Stomach smooth muscle (tissue), 2 donors: ENCODE data around the gene ZNF235.
"Not testable (repeated sequence)": the region's sequence is repeated elsewhere in the genome, so short reads cannot be mapped to it uniquely, and the experiment has no call there.

ENCODE experiments used
- H3K27ac ChIP-seq: one replicate; pipeline ENCODE4 v1.7.0; 2013; ENCODE audit warnings: mild to moderate bottlenecking, low read length, inconsistent platforms
- H3K27me3 ChIP-seq, 2 donors: one replicate each; pipeline ENCODE4 v1.7.0; 2013; ENCODE audit warnings: low read length in 2 of 2; ENCODE audit not compliant: insufficient read depth in 2 of 2, control insufficient read depth in 1 of 2
- H3K36me3 ChIP-seq, 2 donors: one replicate each; pipeline ENCODE4 v1.7.0; 2013; ENCODE audit warnings: low read length in 2 of 2; ENCODE audit not compliant: control insufficient read depth in 2 of 2, insufficient read depth in 2 of 2
- H3K4me1 ChIP-seq: one replicate; pipeline ENCODE4 v1.7.0; 2013; ENCODE audit warnings: low read length; ENCODE audit not compliant: control insufficient read depth, insufficient read depth
- H3K4me3 ChIP-seq, 2 donors: one replicate each; pipeline ENCODE4 v1.7.0; 2013; ENCODE audit warnings: low read length in 2 of 2
- H3K9ac ChIP-seq, 2 donors: one replicate each; pipeline ENCODE4 v1.7.0; 2013; ENCODE audit warnings: low read length in 2 of 2, mild to moderate bottlenecking in 1 of 2
- H3K9me3 ChIP-seq, 2 donors: one replicate each; pipeline ENCODE4 v1.7.0; 2013; ENCODE audit warnings: low read length in 2 of 2; ENCODE audit not compliant: control insufficient read depth in 2 of 2
- donor health status: healthy.
- donor health status: Pancreatic carcinoma.

Gene ZNF235

DNA sequence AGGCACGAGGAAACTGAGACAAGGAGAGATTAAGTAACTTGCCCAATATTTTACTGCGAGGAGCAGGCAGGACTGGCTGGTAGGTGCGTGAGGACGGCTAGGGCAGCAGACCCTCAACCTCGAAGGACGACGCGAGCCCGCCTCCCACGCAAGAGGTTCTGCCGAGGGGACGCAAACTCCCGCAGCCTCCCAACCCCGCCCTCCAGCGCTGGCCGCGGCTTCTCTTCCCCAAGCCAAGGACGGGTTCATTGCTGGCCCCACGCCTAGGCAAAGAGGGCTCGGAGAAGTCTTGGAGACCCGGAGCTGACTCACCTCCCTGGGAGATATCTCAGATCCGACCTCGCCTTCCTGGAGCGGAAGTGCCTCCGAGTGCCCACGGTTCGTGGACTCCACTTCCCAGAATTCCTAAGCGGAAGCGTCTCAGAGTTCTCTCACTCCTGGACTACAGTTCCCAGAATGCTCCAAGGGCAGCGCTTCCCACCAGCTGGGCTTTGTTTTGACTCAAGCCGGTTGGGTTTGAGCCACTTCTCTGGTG, at the start of gene ZNF235:
Gene ZNF235, minus strand, starts transcription at position 367 of the 535 bp plus-strand sequence. CDS start 1,621 bp downstream, outside the sequence.
- Histone ChIP-seq H3K9ac (peak within 1 kb of the TSS; percentile 70 to 89), H3K27ac (peak within 1 kb of the TSS; percentile 69), H3K4me1 (peaks cover 5% of the 10 kb centered on the region), H3K36me3 (peaks cover 10% of the 10 kb centered on the region in 2 donors), H3K4me3 (peak within 1 kb of the TSS; percentile 93 to 95), H3K27me3 (no peaks in the 10 kb centered on the region), H3K9me3 (peaks cover 4 to 6% of the 10 kb centered on the region in 2 donors)

DNA sequence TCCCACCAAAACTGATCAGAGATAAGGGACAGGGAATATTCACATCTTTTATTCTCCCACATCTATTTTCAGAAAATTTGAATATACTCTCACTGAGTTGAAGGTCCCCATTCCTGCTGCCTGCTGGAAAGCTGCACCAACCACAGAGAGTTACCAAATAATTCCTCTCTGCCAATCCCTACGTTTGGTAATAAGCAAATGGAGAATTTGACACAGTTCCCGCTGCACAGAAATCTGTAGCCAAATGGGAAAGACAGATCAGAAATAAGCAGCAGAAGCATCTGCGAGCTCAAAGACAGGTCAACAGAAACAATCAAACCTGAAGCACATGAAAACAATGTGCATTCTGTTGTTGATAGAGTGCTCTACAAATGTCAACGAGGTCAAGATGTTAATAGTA, 41.7 kb upstream of the ZNF235 start:
- H3K4me3 ChIP-seq: no peak overlapping the region
- peaks cover 5 to 8% of the 10 kb centered on the region in 2 donors for H3K36me3 ChIP-seq
- no peak overlapping the region for H3K9ac ChIP-seq
- H3K9me3 ChIP-seq: peaks cover 3 to 6% of the 10 kb centered on the region in 2 donors
- H3K27me3 ChIP-seq: no peaks in the 10 kb centered on the region
- no peak overlapping the region for H3K27ac ChIP-seq
- no peaks in the 10 kb centered on the region for H3K4me1 ChIP-seq

DNA sequence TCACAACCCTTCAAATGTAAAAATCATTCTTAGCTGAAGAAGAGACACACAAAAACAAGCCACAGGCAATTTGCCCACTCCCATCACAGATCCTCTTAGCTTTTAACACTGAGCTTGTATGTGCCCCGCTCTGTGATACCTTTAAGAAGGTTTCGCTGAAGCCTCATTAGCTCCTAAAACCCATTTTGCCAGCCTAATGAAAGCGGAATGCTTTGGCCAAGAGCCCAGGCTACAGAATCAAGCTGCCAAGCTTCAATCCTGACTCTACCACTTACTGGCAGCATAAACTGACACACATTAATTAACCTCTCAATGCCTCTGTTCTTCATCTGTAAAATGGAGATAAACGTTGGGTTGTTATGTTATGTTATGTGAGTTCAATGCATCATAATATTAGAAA, 41.1 kb upstream of the ZNF235 start:
- Histone ChIP-seq H3K27ac (no peak overlapping the region), H3K36me3 (peaks cover 5 to 8% of the 10 kb centered on the region in 2 donors), H3K4me3 (no peak overlapping the region), H3K4me1 (no peaks in the 10 kb centered on the region), H3K9ac (no peak overlapping the region), H3K9me3 (peaks cover 3 to 6% of the 10 kb centered on the region in 2 donors), H3K27me3 (no peaks in the 10 kb centered on the region)

DNA sequence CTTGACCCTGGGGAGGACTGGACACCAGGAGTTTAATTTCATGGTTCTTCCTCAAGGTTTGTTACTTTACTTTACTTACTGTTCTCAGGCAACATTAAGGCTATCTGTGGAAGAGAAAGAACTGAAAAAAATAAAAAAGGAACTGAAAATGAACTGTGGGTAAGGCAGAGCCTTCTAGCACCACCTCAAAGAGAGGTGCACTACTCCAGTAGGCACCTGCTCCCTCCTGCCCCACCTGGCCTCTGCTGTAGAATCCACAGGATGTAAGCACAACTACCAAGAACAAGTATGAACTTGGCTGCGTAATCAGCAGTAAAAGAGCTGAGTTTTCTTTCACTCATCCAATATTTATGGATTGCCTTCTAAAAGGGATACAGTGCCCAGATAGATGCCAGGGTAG, 39.4 kb upstream of the ZNF235 start:
- Histone ChIP-seq H3K27ac (no peak overlapping the region), H3K4me1 (no peaks in the 10 kb centered on the region), H3K36me3 (peaks cover 15 to 16% of the 10 kb centered on the region in 2 donors), H3K9ac (no peak overlapping the region), H3K4me3 (no peak overlapping the region), H3K9me3 (peaks cover 6 to 8% of the 10 kb centered on the region in 2 donors), H3K27me3 (no peaks in the 10 kb centered on the region)

DNA sequence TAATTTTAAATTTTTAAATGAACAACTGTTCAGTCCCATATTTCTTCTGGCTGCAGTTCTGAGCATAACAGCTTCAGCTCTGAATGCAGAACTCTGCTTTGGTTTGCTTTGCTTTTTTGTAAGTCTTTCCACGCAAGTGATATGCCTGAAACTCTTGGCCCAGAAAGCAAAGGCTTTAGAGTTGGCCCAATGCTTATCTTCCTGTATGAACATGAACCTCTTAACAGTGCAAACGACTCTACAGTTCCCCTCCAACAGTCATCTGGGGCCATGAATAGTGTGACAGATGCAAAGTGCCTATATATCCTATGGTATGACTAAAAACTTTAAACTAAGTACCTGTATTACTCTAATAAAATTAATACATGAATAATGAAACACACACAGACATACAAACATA, 37.0 kb upstream of the ZNF235 start:
- Histone ChIP-seq H3K27ac (no peak overlapping the region), H3K27me3 (no peaks in the 10 kb centered on the region), H3K9me3 (peaks cover 6 to 7% of the 10 kb centered on the region in 2 donors), H3K4me1 (no peaks in the 10 kb centered on the region), H3K9ac (no peak overlapping the region), H3K4me3 (no peak overlapping the region), H3K36me3 (peaks cover 21 to 24% of the 10 kb centered on the region in 2 donors)

DNA sequence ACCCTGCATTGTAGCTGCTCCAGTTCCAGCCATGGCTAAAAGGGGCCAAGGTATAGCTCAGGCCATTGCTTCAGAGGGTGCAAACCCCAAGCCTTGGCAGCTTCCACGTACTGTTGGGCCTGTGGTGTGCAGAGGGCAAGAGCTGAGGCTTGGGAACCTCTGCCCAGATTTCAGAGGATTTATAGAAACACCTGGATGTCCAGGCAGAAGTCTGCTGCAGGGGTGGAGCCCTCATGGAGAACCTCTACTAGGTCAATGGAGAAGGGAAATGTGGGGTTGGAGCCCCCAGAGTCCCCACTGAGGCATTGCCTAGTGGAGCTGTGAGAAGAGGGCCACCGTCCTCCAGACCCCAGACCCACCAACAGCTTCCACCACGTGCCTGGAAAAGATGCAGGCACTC, 29.8 kb upstream of the ZNF235 start:
- H3K27ac ChIP-seq, H3K9ac ChIP-seq, H3K4me3 ChIP-seq, H3K4me1 ChIP-seq, H3K27me3 ChIP-seq: not testable (repeated sequence)
- Histone ChIP-seq H3K36me3 (peaks cover 58 to 65% of the 10 kb centered on the region in 2 donors), H3K9me3 (peaks cover 7 to 20% of the 10 kb centered on the region in 2 donors)

DNA sequence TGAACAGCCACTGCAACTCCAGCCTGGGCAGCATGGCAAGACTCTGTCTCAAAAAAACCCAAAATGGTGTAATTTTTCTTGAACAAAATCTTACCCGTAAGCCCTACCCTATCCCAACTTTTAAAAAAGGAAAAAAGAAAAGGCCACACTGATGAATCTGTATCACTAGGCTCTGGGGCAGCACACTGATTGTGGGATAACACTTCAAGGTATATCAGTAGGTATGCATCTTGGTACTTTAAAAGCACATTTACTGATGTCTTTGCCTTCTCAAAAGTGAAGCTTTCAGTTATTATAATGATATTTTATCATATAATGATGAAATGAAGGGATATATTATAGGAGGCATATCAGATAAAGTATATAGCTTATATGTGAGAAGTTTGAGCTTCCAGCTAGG, 27.3 kb upstream of the ZNF235 start:
- Histone ChIP-seq H3K4me1 (no peaks in the 10 kb centered on the region), H3K9me3 (peaks cover 10 to 19% of the 10 kb centered on the region in 2 donors), H3K36me3 (peaks cover 71 to 77% of the 10 kb centered on the region in 2 donors)

DNA sequence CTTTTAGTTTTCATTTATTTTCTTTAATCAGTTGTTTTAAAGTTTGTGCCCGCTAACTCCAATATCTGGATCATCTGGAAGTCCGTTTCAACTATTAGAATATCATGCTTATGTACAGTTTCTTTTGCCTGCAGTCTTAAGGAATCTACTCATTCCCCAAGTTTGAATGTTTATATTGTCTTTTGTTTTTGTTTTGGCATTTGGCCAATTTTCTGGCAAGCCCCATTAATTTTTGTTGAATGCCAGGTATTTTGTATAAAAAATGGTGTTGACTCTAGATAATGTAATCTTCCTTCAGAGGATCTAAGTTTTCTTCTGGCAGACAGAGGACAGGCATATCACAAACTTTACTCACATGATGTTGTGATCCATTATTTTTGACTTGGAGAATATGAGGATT, 11.1 kb upstream of the ZNF235 start:
- Histone ChIP-seq H3K9me3 (peaks cover 2 to 12% of the 10 kb centered on the region in 2 donors), H3K9ac (no peak overlapping the region), H3K4me3 (no peak overlapping the region), H3K27ac (no peak overlapping the region), H3K4me1 (no peaks in the 10 kb centered on the region), H3K27me3 (no peaks in the 10 kb centered on the region), H3K36me3 (no peaks in the 10 kb centered on the region)

More for the DNA sequence above, 27.3 kb upstream of the ZNF235 start:
- Histone ChIP-seq H3K4me3 (no peak overlapping the region), H3K9ac (no peak overlapping the region), H3K27ac (no peak overlapping the region), H3K27me3 (no peaks in the 10 kb centered on the region)

DNA sequence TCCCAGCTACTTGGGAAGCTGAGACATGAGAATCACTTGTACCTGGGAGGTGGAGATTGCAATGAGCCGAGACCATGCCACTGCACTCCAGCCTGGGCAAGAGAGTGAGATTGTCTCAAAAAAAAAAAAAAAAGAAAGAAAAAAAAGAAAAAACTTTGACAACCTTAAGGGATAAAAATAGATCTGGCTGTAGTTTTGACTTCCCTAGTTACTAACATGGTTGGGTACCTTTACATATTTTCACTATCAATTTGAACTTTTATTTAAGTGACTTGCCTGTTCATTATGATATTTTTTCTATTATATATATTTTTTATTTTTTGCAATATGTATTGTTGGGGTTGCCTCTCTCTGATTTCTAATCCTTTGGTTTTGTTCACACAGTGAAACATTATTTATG, 8.4 kb upstream of the ZNF235 start:
- Histone ChIP-seq H3K9ac (no peak overlapping the region), H3K27me3 (no peaks in the 10 kb centered on the region), H3K36me3 (no peaks in the 10 kb centered on the region), H3K4me3 (no peak overlapping the region), H3K4me1 (no peaks in the 10 kb centered on the region), H3K27ac (no peak overlapping the region), H3K9me3 (peaks cover 9 to 12% of the 10 kb centered on the region in 2 donors)

DNA sequence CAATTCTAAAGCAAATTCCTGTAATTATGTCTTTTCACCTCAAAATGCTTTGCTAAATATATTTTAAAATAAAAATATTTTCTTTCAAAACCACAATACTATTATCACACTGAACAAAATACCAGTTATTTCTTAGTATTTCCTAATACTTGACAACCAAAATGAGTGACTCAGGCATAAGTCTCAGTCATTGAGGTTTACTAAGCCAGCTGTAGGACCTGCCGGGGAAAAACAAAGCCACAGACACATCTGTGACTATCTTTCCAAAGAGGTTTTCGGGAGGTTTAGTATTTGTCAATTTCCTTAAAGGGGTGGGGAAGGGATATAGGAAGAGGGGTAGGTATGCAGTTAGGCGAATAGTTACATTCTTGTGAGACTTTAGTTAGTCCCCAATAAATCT, 3.2 kb upstream of the ZNF235 start:
- Histone ChIP-seq H3K9me3 (peaks cover 9 to 10% of the 10 kb centered on the region in 2 donors), H3K9ac (no peak overlapping the region), H3K27me3 (no peaks in the 10 kb centered on the region), H3K36me3 (peaks cover 0 to 2% of the 10 kb centered on the region in 2 donors), H3K27ac (no peak overlapping the region), H3K4me1 (peaks cover 5% of the 10 kb centered on the region), H3K4me3 (no peak overlapping the region)

DNA sequence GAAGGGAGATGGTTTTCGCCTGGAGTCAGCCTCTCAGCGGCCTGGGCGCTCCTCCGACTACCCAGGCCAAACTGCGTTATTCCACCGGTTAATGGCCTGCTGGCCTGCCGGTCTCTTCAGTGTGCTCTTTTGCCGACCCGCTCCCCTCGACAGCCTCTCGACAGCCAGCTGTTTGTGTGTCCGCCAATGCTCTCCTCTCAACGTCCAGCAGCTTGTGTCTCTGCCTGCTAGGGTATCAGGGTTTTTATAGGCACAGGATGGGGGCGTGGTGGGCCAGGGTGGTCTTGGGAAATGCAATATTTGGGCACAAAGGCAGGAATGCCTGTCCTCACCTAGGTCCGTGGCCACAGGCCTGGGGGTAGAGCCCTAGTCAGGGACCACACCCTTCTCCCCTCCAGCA, 1.5 kb upstream of the ZNF235 start:
- peaks cover 3 to 5% of the 10 kb centered on the region in 2 donors for H3K36me3 ChIP-seq
- H3K9me3 ChIP-seq: peaks cover 6 to 9% of the 10 kb centered on the region in 2 donors
- no peak overlapping the region for H3K27ac ChIP-seq
- H3K4me1 ChIP-seq: peaks cover 5% of the 10 kb centered on the region
- H3K4me3 ChIP-seq: no peak overlapping the region
- H3K9ac ChIP-seq: no peak overlapping the region
- H3K27me3 ChIP-seq: no peaks in the 10 kb centered on the region
